K562 treated with DMSO at 1 percent for 4 hours (cell line): ENCODE results near the gene DDX11. TPM values are rescaled to one million over a fixed set of nuclear protein-coding genes. Genes with fewer than 3 reads are reported as not detected.

Experiments
- total RNA-seq: library from RNA; unstranded; fragments of 300-600 nt; gene quantifications from 2 replicates; pipeline ENCODE4 v1.2.3, GENCODE V29; 2022; ENCODE audit not compliant: insufficient read depth

DDX11 gene
- total RNA-seq, result 21.8 and 24.1 TPM in 2 replicates

DNA sequence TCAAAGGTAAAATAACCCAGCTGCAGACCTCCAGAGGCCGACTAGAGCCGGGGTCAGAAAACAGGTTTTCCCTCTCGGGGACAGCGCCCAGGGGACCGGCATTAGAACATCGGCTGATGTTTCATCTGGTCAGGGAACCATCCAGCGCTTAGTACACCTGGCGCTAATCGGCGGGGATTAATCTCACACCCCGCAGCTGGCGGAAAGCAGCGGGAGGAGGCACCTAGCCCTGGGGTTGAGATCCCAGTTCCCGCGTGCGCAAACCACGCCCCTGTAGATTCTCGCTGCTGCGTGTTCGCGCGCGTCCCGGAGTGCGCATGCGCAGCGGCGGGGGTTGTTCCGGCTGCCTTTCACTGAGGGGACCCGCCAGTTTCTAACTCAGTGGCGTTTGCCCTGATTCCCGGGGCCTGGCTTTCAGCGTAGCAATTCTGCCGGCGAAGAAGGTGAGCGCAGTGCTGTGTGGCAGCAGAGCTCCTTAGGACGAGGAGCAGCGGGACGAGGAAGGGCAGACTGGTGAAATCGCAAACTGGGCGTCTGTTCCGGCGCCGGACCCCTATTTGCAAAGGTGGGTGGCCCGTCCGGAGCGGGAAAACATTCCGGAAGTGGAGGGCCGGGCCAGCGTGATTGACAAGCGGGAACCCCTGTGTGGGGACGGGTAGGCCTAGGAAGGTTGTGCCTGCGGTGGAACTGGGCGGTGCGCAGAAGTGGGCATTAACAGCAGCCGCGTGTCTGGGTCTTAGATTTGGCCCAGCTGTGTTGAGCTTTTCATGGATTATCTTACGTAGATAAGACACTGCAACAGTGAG, at the start of gene DDX11:
Gene DDX11, plus strand, starts transcription at position 334 of the 806 bp plus-strand sequence. CDS start 4,534 bp downstream, outside the sequence.

Other genes with a start within 250 kb of the DDX11 start
- gene TSPAN11, start 147.1 kb upstream of the DDX11 start, total RNA-seq, result 0.23 TPM in 1 of 2 replicates, not detected in the other